K562 (cell line): ENCODE data around the gene PBX2. TPM values are rescaled to one million over a fixed set of nuclear protein-coding genes. Genes with fewer than 3 reads are reported as not detected.

Experiments used
- ATAC-seq: fragments of 200-7000 bp; cut with Tn5 transposase; 3 replicates; pipeline ENCODE4 v1.9.1; 2020; ENCODE audit warnings: moderate library complexity
- BruUV-seq: library from RNA; stranded (reverse); fragments of 400-500 nt; replicated peaks from 2 replicates; lab custom pipeline; 2021; lab: Mats Ljungman, UMichigan
- CTCF ChIA-PET: fragments of 300-600 bp; formaldehyde crosslinking; extraction: SDS; loops from one replicate; lab custom pipeline; 2021; ENCODE audit warnings: low intra/inter-chr PET ratio; lab: Yijun Ruan, JAX
- POLR2A ChIA-PET: fragments of 300-600, 350-650 bp; sonication (Branson Sonifier 250); formaldehyde crosslinking; extraction: SDS; loops from one replicate; lab custom pipeline; 2021; ENCODE audit warnings: antibody characterized with exemption, inconsistent platforms; lab: Yijun Ruan, JAX
- DNase-seq, 4 experiments: peaks; one replicate each; pipeline versions ENCODE4 v3.0.0 to v3.0.0-alpha.2; 2011 to 2018; ENCODE audit warnings: low spot score in 3 of 4, mixed read lengths in 3 of 4; ENCODE audit errors: extremely low read depth in 1 of 4
- FAIRE-seq: peaks from 2 replicates; lab custom pipeline; 2011; peaks lifted over from hg19 to GRCh38; lab: Jason Lieb, UNC
- H2AFZ ChIP-seq: 2 replicates; pipeline ENCODE4 v1.6.0; 2011; ENCODE audit warnings: low read depth, low read length, control low read depth, inconsistent platforms
- H3K27ac ChIP-seq: fragments of 200-600 bp; 3 replicates; pipeline ENCODE4 v1.8.0; 2011; ENCODE audit warnings: low read depth, mild to moderate bottlenecking, control low read depth, inconsistent platforms, low read length, moderate library complexity, mixed read lengths; ENCODE audit errors: extremely low read depth
- H3K27me3 ChIP-seq, 2 experiments: fragments of 300-600 bp in 1 of 2; 2 replicates in 1 of 2; 3 replicates in 1 of 2; pipeline versions ENCODE4 v1.6.0 to v1.8.0; 2011; ENCODE audit warnings: inconsistent platforms in 2 of 2, low read length in 2 of 2, mild to moderate bottlenecking in 1 of 2, mixed read lengths in 1 of 2, moderate library complexity in 1 of 2; ENCODE audit not compliant: control insufficient read depth in 2 of 2, insufficient read depth in 2 of 2
- H3K36me3 ChIP-seq: fragments of 300-600 bp; 3 replicates; pipeline ENCODE4 v1.8.0; 2011; ENCODE audit warnings: mild to moderate bottlenecking, low read length, inconsistent platforms; ENCODE audit not compliant: control insufficient read depth, insufficient read depth
- H3K4me1 ChIP-seq, 2 experiments: fragments of 200-600 bp in 1 of 2; replicated peaks in 1 of 2; 2 replicates in 1 of 2; 3 replicates in 1 of 2; pipeline versions ENCODE4 v1.5.1 to v1.8.0; 2011; ENCODE audit warnings: inconsistent platforms in 2 of 2, low read length in 2 of 2, mild to moderate bottlenecking in 1 of 2, mixed read lengths in 1 of 2, moderate library complexity in 1 of 2; ENCODE audit not compliant: control insufficient read depth in 2 of 2, insufficient read depth in 2 of 2
- H3K4me2 ChIP-seq: 2 replicates; pipeline ENCODE4 v1.6.1; 2011; ENCODE audit warnings: low read length, control low read depth, inconsistent platforms, mixed read lengths; ENCODE audit not compliant: insufficient read depth
- H3K4me3 ChIP-seq: fragments of 200-600 bp; sonication (generic), shearing (Covaris generic); 2 replicates; pipeline ENCODE4 v1.5.1; 2016; ENCODE audit warnings: control low read depth, inconsistent platforms
- H3K79me2 ChIP-seq: fragments of 200-600 bp; 3 replicates; pipeline ENCODE4 v1.8.0; 2011; ENCODE audit warnings: low read length, inconsistent platforms; ENCODE audit not compliant: control insufficient read depth, insufficient read depth
- H3K9ac ChIP-seq, 2 experiments: 2 replicates each; pipeline versions ENCODE4 v1.6.0 to v1.6.1; 2011; ENCODE audit warnings: low read depth in 2 of 2, low read length in 2 of 2, control low read depth in 1 of 2, inconsistent platforms in 1 of 2, mild to moderate bottlenecking in 1 of 2, mixed read lengths in 1 of 2; ENCODE audit not compliant: insufficient read depth in 1 of 2
- H3K9me1 ChIP-seq: one replicate; pipeline ENCODE4 v1.6.0; 2011; ENCODE audit warnings: inconsistent platforms, mild to moderate bottlenecking, low read length, moderate library complexity; ENCODE audit not compliant: control insufficient read depth, insufficient read depth
- H3K9me3 ChIP-seq: replicated peaks from 2 replicates; pipeline ENCODE4 v1.5.1; 2011; ENCODE audit warnings: low read depth, low read length, inconsistent platforms; ENCODE audit not compliant: control insufficient read depth, insufficient read depth
- H4K20me1 ChIP-seq: replicated peaks from 2 replicates; pipeline ENCODE4 v1.6.1; 2011; ENCODE audit warnings: low read length, inconsistent platforms, mixed read lengths; ENCODE audit not compliant: control insufficient read depth, insufficient read depth
- EP300 ChIP-seq: IDR thresholded peaks from 2 replicates; pipeline ENCODE4 v1.6.1; 2012; ENCODE audit warnings: low read length, improper control_type of control experiment
- EWSR1 ChIP-seq: fragments of 450-650 bp; IDR thresholded peaks from 2 replicates; pipeline ENCODE4 v1.6.1; 2018; ENCODE audit warnings: borderline replicate concordance, mild to moderate bottlenecking, low read depth, moderate library complexity; ENCODE audit not compliant: partially characterized antibody
- FIP1L1 ChIP-seq: fragments of 200-400 bp; formaldehyde crosslinking; IDR thresholded peaks from 2 replicates; pipeline ENCODE4 v1.6.1; 2018; ENCODE audit warnings: mild to moderate bottlenecking, low read depth, low read length; ENCODE audit not compliant: poor library complexity, severe bottlenecking
- ILF3 ChIP-seq: fragments of 450-650 bp; IDR thresholded peaks from 2 replicates; pipeline ENCODE4 v1.6.1; 2018; ENCODE audit warnings: antibody characterized with exemption, mild to moderate bottlenecking, moderate library complexity, borderline replicate concordance
- PML ChIP-seq: IDR thresholded peaks from 2 replicates; pipeline ENCODE4 v1.6.1; 2012; ENCODE audit warnings: low read length, inconsistent platforms
- POLR2AphosphoS5 ChIP-seq: IDR thresholded peaks from 2 replicates; pipeline ENCODE4 v1.6.1; 2011; ENCODE audit warnings: mild to moderate bottlenecking, low read depth, low read length, moderate library complexity; ENCODE audit not compliant: control insufficient read depth, insufficient read depth
- RFX7 ChIP-seq: fragments of 250-450 bp; sonication (Bioruptor Pico); IDR thresholded peaks from 2 replicates; pipeline ENCODE4 v1.5.1; 2021; ENCODE audit warnings: mild to moderate bottlenecking
- SAP30 ChIP-seq: fragments of 200-600 bp; sonication (generic); IDR thresholded peaks from 2 replicates; pipeline ENCODE4 v1.6.1; 2012; ENCODE audit warnings: borderline replicate concordance, low read depth, mild to moderate bottlenecking, moderate library complexity, low read length, control low read depth, inconsistent platforms; ENCODE audit not compliant: insufficient read depth, poor library complexity, severe bottlenecking
- U2AF1 ChIP-seq: fragments of 200-400 bp; formaldehyde crosslinking; optimal IDR thresholded peaks from 2 replicates; pipeline ENCODE3; 2017; ENCODE audit warnings: mild to moderate bottlenecking, low read depth, low read length, moderate library complexity
- ZNF121 ChIP-seq: sonication (generic); formaldehyde crosslinking; conservative IDR thresholded peaks from 2 replicates; pipeline ENCODE4 v1.8.0; 2022; ENCODE audit warnings: missing genetic modification reagents
- ZNF239 ChIP-seq: fragments of 250-450 bp; sonication (Bioruptor Pico); IDR thresholded peaks from 2 replicates; pipeline ENCODE4 v1.4.0; 2020; ENCODE audit warnings: mild to moderate bottlenecking
- ZNF316 ChIP-seq: fragments of 450-650 bp; IDR thresholded peaks from 2 replicates; pipeline ENCODE4 v1.6.1; 2016
- ZNF507 ChIP-seq: conservative IDR thresholded peaks from 2 replicates; pipeline ENCODE4 v1.6.1; 2017; ENCODE audit warnings: missing genetic modification characterization, missing compliant biosample characterization
- ZZZ3 ChIP-seq: fragments of 450-650 bp; IDR thresholded peaks from 2 replicates; pipeline ENCODE4 v1.6.1; 2016; ENCODE audit warnings: antibody characterized with exemption, mild to moderate bottlenecking, moderate library complexity
- WGBS: fragments of 100-300 bp; shearing (Covaris generic); methylation state at CpG from one replicate; pipeline ENCODE4 v1.1.6; 2016; ENCODE audit warnings: low coverage, mixed read lengths; ENCODE audit not compliant: insufficient coverage; ENCODE audit errors: missing lambda C conversion rate; 5-methylcytosine and 5-hydroxymethylcytosine counted together
- in situ Hi-C: fragments of 300-500 bp; cut with MboI; formaldehyde crosslinking; loops from 4 replicates; pipeline ENCODE4 v1.15.0; 2018; ENCODE audit warnings: inconsistent platforms, mixed read lengths
- intact Hi-C: fragments of 100-400 bp; cut with micrococcal nuclease; formaldehyde crosslinking; loops from 2 replicates; pipeline ENCODE4 v1.14.2; 2022
- polyA plus RNA-seq, 8 experiments: library from polyadenylated mRNA; depleted of rRNA in 4 of 8; stranded (reverse) in 5 of 8; unstranded in 3 of 8; fragments of >200 nt; fragmentation: Nextera tagmentation in 2 of 8; fragmentation: Illumina TruSeq in 1 of 8; extraction: Ambion mirVana in 2 of 8; extraction: Trizol in 1 of 8; gene quantifications; 2 replicates each; pipeline versions ENCODE4 v1.2.1 to v1.2.3, GENCODE V29; 2011 to 2014; ENCODE audit warnings: inconsistent platforms in 1 of 8, missing spikeins in 1 of 8
- total RNA-seq, 7 experiments: library from RNA; depleted of rRNA in 6 of 7; stranded (reverse); fragments of >200 nt in 6 of 7; fragmentation: Illumina TruSeq in 2 of 7; extraction: Trizol in 2 of 7; gene quantifications; 2 replicates each; pipeline versions ENCODE4 v1.2.1 to v1.2.3, GENCODE V29; 2011 to 2021; ENCODE audit warnings: low replicate concordance in 1 of 7
- TF ChIP-seq, protein P1 (sequence below): sonication (generic); formaldehyde crosslinking; IDR thresholded peaks from 2 replicates; pipeline ENCODE4 v1.8.1; 2022; ENCODE audit warnings: missing genetic modification reagents
- TF ChIP-seq, protein P2 (sequence below): fragments of 450-650 bp; IDR thresholded peaks from 2 replicates; pipeline ENCODE4 v1.6.1; 2016; ENCODE audit warnings: missing biosample characterization, missing genetic modification characterization
- TF ChIP-seq, protein P3 (sequence below), 2 experiments: IDR thresholded peaks in 1 of 2; conservative IDR thresholded peaks in 1 of 2; 2 replicates each; pipeline ENCODE4 v1.6.1; 2016; ENCODE audit warnings: low read depth in 2 of 2, mild to moderate bottlenecking in 1 of 2, missing compliant biosample characterization in 1 of 2, missing genetic modification characterization in 1 of 2, moderate library complexity in 1 of 2

PBX2 gene
- total and polyA plus RNA-seq, 9 of the 15 experiments (the other 6 are each of a cell fraction or from before 2014, with no cell fraction given), result 1.9 to 134 (median 62.5) TPM

DNA sequence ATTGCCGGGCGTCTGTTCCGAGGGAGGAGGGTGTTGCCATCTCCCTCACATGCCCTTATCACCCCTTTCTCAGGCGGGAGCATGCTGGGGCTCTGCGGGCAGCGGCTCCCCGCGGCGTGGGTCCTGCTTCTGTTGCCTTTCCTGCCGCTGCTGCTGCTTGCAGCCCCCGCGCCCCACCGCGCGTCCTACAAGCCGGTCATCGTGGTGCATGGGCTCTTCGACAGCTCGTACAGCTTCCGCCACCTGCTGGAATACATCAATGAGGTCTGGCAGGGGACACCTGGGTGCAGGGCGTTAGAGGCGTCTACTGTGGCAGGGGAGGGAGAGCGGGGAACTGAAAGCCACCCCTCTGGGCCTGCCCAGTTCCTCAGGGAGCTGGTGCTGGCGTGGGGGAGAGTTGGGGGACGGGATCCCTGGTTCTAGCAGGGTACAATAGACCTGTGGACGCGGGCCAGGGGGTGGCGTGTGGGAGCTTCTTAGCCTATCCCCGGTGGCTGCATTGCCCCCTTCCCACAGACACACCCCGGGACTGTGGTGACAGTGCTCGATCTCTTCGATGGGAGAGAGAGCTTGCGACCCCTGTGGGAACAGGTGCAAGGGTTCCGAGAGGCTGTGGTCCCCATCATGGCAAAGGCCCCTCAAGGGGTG lies 35.4 kb downstream of the PBX2 start:
- H3K4me1 ChIP-seq, result peaks cover 25 to 54% of the 10 kb centered on the region in 2 experiments; a peak in 4 of 5 replicates
- H3K4me2 ChIP-seq, result peak overlapping the region; percentile 86
- H3K79me2 ChIP-seq, result peaks cover 44% of the 10 kb centered on the region
- ChIA-PET POLR2A (interaction anchor here (0.6 to 1.0 kb wide), 5 partner anchors 23 to 327 kb away, joined by 3 to 4 read pairs (median 4); partner anchors contain the start of gene HSPA1B), CTCF (interaction anchor here (1.5 to 4.2 kb wide), 2 partner anchors 36 to 38 kb away, joined by 8 to 51 read pairs; no protein-coding TSS in a partner anchor)
- peaks cover 40% of the 10 kb centered on the region for H3K36me3 ChIP-seq
- WGBS, result 2% methylated on average over 34 of the region's 34 CpGs
- peak; percentile 83 for ATAC-seq
- peak overlapping the region; percentile 89 for H3K27ac ChIP-seq
- FAIRE-seq, result no peak
- no peaks in the 10 kb centered on the region for H3K9me1 ChIP-seq
- intact Hi-C loops (loop anchor here (1.0 kb wide), 3 partner anchors 24 to 41 kb away; partner anchors contain the start of gene FKBPL), in situ Hi-C loops (no loop called here)
- TSS peak; percentile 79 for BruUV-seq
- H4K20me1 ChIP-seq, result no peaks in the 10 kb centered on the region
- peak overlapping the region; percentile 91 for H2AFZ ChIP-seq
- peak overlapping the region; percentile 86 to 93 for H3K9ac ChIP-seq
- H3K27me3 ChIP-seq, result no peaks in the 10 kb centered on the region
- no peaks in the 10 kb centered on the region for H3K9me3 ChIP-seq
- DNase-seq, result peak; percentile 83 to 93 (median 84)
- peak overlapping the region; percentile 65 for H3K4me3 ChIP-seq
- TF ChIP-seq ILF3 (no peak), POLR2AphosphoS5 (no peak), ZNF507 (no peak), FIP1L1 (peak; percentile 25), SAP30 (peak; percentile 88), PML (no peak), EP300 (peak; percentile 33; the same call in 1 of the 2 replicates), ZNF239 (CRISPR knock-in tag) (no peak), U2AF1 (no peak), ZZZ3 (no peak), EWSR1 (no peak), ZNF316 (no peak), RFX7 (CRISPR knock-in tag) (no peak), ZNF121 (no peak)
- TF ChIP-seq, protein P1, sequence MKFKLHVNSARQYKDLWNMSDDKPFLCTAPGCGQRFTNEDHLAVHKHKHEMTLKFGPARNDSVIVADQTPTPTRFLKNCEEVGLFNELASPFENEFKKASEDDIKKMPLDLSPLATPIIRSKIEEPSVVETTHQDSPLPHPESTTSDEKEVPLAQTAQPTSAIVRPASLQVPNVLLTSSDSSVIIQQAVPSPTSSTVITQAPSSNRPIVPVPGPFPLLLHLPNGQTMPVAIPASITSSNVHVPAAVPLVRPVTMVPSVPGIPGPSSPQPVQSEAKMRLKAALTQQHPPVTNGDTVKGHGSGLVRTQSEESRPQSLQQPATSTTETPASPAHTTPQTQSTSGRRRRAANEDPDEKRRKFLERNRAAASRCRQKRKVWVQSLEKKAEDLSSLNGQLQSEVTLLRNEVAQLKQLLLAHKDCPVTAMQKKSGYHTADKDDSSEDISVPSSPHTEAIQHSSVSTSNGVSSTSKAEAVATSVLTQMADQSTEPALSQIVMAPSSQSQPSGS (CRISPR knock-in tag), result no peak
- TF ChIP-seq, protein P2, sequence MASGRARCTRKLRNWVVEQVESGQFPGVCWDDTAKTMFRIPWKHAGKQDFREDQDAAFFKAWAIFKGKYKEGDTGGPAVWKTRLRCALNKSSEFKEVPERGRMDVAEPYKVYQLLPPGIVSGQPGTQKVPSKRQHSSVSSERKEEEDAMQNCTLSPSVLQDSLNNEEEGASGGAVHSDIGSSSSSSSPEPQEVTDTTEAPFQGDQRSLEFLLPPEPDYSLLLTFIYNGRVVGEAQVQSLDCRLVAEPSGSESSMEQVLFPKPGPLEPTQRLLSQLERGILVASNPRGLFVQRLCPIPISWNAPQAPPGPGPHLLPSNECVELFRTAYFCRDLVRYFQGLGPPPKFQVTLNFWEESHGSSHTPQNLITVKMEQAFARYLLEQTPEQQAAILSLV (tag), result no peak
- TF ChIP-seq, protein P3, sequence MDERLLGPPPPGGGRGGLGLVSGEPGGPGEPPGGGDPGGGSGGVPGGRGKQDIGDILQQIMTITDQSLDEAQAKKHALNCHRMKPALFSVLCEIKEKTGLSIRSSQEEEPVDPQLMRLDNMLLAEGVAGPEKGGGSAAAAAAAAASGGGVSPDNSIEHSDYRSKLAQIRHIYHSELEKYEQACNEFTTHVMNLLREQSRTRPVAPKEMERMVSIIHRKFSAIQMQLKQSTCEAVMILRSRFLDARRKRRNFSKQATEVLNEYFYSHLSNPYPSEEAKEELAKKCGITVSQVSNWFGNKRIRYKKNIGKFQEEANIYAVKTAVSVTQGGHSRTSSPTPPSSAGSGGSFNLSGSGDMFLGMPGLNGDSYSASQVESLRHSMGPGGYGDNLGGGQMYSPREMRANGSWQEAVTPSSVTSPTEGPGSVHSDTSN (CRISPR knock-in tag; IDR thresholded peaks at IDR 0.05; ENCODE audit: low read depth), result no peak
- TF ChIP-seq, protein P3 (tag; conservative IDR thresholded peaks at IDR 0.05; ENCODE audit: low read depth), result no peak
